IMR-90 (cell line): ENCODE measurements around the gene FAM229A. TPM values are rescaled to one million over a fixed set of nuclear protein-coding genes. Genes with fewer than 3 reads are reported as not detected.

Experiments used
- ATAC-seq: fragments of 200-7000 bp; cut with Tn5 transposase; 2 replicates; pipeline ENCODE4 v1.9.1; 2020; ENCODE audit warnings: low read depth, mild to moderate bottlenecking, moderate library complexity
- BruUV-seq: library from RNA; stranded (reverse); fragments of 400-500 nt; replicated peaks from 2 replicates; lab custom pipeline; 2021; lab: Mats Ljungman, UMichigan
- CTCF ChIA-PET: fragments of 300-600 bp; formaldehyde crosslinking; extraction: SDS; loops from one replicate; lab custom pipeline; 2021; ENCODE audit warnings: antibody characterized with exemption; lab: Yijun Ruan, JAX
- POLR2A ChIA-PET: fragments of 300-600 bp; sonication (Branson Sonifier 250); formaldehyde crosslinking; loops from one replicate; lab custom pipeline; 2022; ENCODE audit warnings: antibody characterized with exemption; ENCODE audit not compliant: unreplicated experiment; lab: Charles Lee
- DNase-seq: peaks from one replicate; pipeline ENCODE4 v3.0.0; 2013
- H2AFZ ChIP-seq: replicated peaks from 2 replicates; pipeline ENCODE3; 2013; ENCODE audit warnings: low read length, mild to moderate bottlenecking; ENCODE audit not compliant: poor library complexity
- H2AK5ac ChIP-seq: 2 replicates; pipeline ENCODE4 v1.6.1; 2013; ENCODE audit warnings: low read depth, low read length, inconsistent platforms
- H2AK9ac ChIP-seq: replicated peaks from 2 replicates; pipeline ENCODE3; 2013; ENCODE audit warnings: mild to moderate bottlenecking, low read depth, low read length, moderate library complexity; ENCODE audit not compliant: poor library complexity
- H2BK120ac ChIP-seq: 2 replicates; pipeline ENCODE4 v1.6.1; 2013; ENCODE audit warnings: low read depth, low read length, inconsistent platforms
- H2BK15ac ChIP-seq: 3 replicates; pipeline ENCODE4 v1.6.1; 2013; ENCODE audit warnings: low read depth, low read length, inconsistent platforms
- H2BK20ac ChIP-seq: 2 replicates; pipeline ENCODE4 v1.6.1; 2013; ENCODE audit warnings: low read depth, mild to moderate bottlenecking, inconsistent platforms, low read length, moderate library complexity
- H2BK5ac ChIP-seq: 2 replicates; pipeline ENCODE4 v1.6.1; 2013; ENCODE audit warnings: mild to moderate bottlenecking, low read depth, low read length, inconsistent platforms; ENCODE audit not compliant: poor library complexity, severe bottlenecking
- H3K14ac ChIP-seq: replicated peaks from 2 replicates; pipeline ENCODE4 v1.6.1; 2013; ENCODE audit warnings: low read depth, low read length, inconsistent platforms
- H3K18ac ChIP-seq: 2 replicates; pipeline ENCODE4 v1.6.1; 2013; ENCODE audit warnings: low read depth, low read length, control low read depth
- H3K23ac ChIP-seq: 2 replicates; pipeline ENCODE4 v1.6.1; 2013; ENCODE audit warnings: low read depth, low read length, inconsistent platforms
- H3K27ac ChIP-seq: 2 replicates; pipeline ENCODE4 v1.5.1; 2013; ENCODE audit warnings: mild to moderate bottlenecking, control low read depth, low read length; ENCODE audit not compliant: insufficient read depth
- H3K27me3 ChIP-seq: 2 replicates; pipeline ENCODE4 v1.6.1; 2013; ENCODE audit warnings: low read length; ENCODE audit not compliant: control insufficient read depth, insufficient read depth
- H3K36me3 ChIP-seq: 2 replicates; pipeline ENCODE4 v1.6.1; 2013; ENCODE audit warnings: low read length, mixed read lengths; ENCODE audit not compliant: control insufficient read depth, insufficient read depth
- H3K4ac ChIP-seq: 2 replicates; pipeline ENCODE4 v1.6.1; 2013; ENCODE audit warnings: low read depth, low read length, inconsistent platforms
- H3K4me1 ChIP-seq: 2 replicates; pipeline ENCODE4 v1.6.1; 2013; ENCODE audit warnings: low read length, mixed read lengths; ENCODE audit not compliant: control insufficient read depth, insufficient read depth
- H3K4me2 ChIP-seq: 2 replicates; pipeline ENCODE4 v1.6.1; 2013; ENCODE audit warnings: low read depth, mild to moderate bottlenecking, control low read depth, low read length, moderate library complexity
- H3K4me3 ChIP-seq: 2 replicates; pipeline ENCODE4 v1.5.1; 2013; ENCODE audit warnings: low read depth, mild to moderate bottlenecking, control low read depth, low read length, moderate library complexity; ENCODE audit not compliant: insufficient read depth
- H3K56ac ChIP-seq: 2 replicates; pipeline ENCODE4 v1.6.1; 2013; ENCODE audit warnings: low read length, inconsistent platforms; ENCODE audit not compliant: insufficient read depth; ENCODE audit errors: extremely low read depth
- H3K79me1 ChIP-seq, 2 experiments: 2 replicates each; pipeline ENCODE4 v1.6.1; 2013; ENCODE audit warnings: low read length in 2 of 2, inconsistent platforms in 1 of 2, low read depth in 1 of 2
- H3K9ac ChIP-seq: 2 replicates; pipeline ENCODE4 v1.6.1; 2013; ENCODE audit warnings: low read depth, low read length, control low read depth
- H3K9me1 ChIP-seq: 2 replicates; pipeline ENCODE4 v1.6.1; 2013; ENCODE audit warnings: low read length, inconsistent platforms; ENCODE audit not compliant: insufficient read depth
- H3K9me3 ChIP-seq: 2 replicates; pipeline ENCODE4 v1.6.1; 2013; ENCODE audit warnings: low read length; ENCODE audit not compliant: control insufficient read depth, insufficient read depth
- H4K20me1 ChIP-seq: 2 replicates; pipeline ENCODE4 v1.6.1; 2013; ENCODE audit warnings: low read length, inconsistent platforms; ENCODE audit not compliant: insufficient read depth
- H4K5ac ChIP-seq: 2 replicates; pipeline ENCODE4 v1.6.1; 2013; ENCODE audit warnings: mild to moderate bottlenecking, low read depth, low read length, control low read depth
- H4K8ac ChIP-seq, 2 experiments: 2 replicates each; pipeline ENCODE4 v1.6.1; 2013; ENCODE audit warnings: low read depth in 2 of 2, low read length in 2 of 2, control low read depth in 1 of 2, inconsistent platforms in 1 of 2
- H4K91ac ChIP-seq: 2 replicates; pipeline ENCODE4 v1.6.1; 2013; ENCODE audit warnings: low read depth, low read length, inconsistent platforms; ENCODE audit not compliant: insufficient read depth
- CHD1 ChIP-seq: IDR thresholded peaks from 2 replicates; pipeline ENCODE4 v1.6.1; 2012; ENCODE audit warnings: low read depth, low read length, improper control_type of control experiment
- CTCF ChIP-seq: conservative IDR thresholded peaks from 2 replicates; pipeline ENCODE4 v1.5.1; 2012; ENCODE audit warnings: mild to moderate bottlenecking, low read depth, low read length, improper control_type of control experiment
- FOS ChIP-seq: fragments of 150-350 bp; IDR thresholded peaks from 2 replicates; pipeline ENCODE4 v1.6.1; 2016; ENCODE audit warnings: low read depth, low read length
- NFE2L2 ChIP-seq: fragments of 150-350 bp; IDR thresholded peaks from 2 replicates; pipeline ENCODE4 v1.6.1; 2016; ENCODE audit warnings: low read depth, mild to moderate bottlenecking, low read length
- POLR2A ChIP-seq: IDR thresholded peaks from 2 replicates; pipeline ENCODE4 v1.6.1; 2012; ENCODE audit warnings: mild to moderate bottlenecking, low read depth, low read length
- RCOR1 ChIP-seq: IDR thresholded peaks from 2 replicates; pipeline ENCODE4 v1.6.1; 2012; ENCODE audit warnings: mild to moderate bottlenecking, low read length, improper control_type of control experiment; ENCODE audit not compliant: insufficient replicate concordance
- RFX5 ChIP-seq: IDR thresholded peaks from 2 replicates; pipeline ENCODE4 v1.8.0; 2012; ENCODE audit warnings: low read depth, mild to moderate bottlenecking, low read length, moderate library complexity
- SMC3 ChIP-seq: fragments of 150-350 bp; IDR thresholded peaks from 2 replicates; pipeline ENCODE4 v1.6.1; 2016; ENCODE audit warnings: low read depth, mild to moderate bottlenecking, antibody characterized with exemption, low read length, moderate library complexity
- WGBS, 2 experiments: methylation state at CpG; one replicate each; pipeline versions ENCODE4 v1.1.5 to v1.1.7; 2013; ENCODE audit warnings: missing lambda C conversion rate in 2 of 2; ENCODE audit not compliant: insufficient read length in 1 of 2; ENCODE audit errors: extremely low coverage in 2 of 2; 5-methylcytosine and 5-hydroxymethylcytosine counted together
- dilution Hi-C: fragments of 300-500 bp; cut with HindIII; formaldehyde crosslinking; loops from one replicate; pipeline ENCODE4 v1.14.3; 2018; ENCODE audit warnings: low sequenced_read_pairs; ENCODE audit not compliant: unreplicated experiment
- in situ Hi-C: fragments of 300-500 bp; cut with MboI; formaldehyde crosslinking; loops from 3 replicates; pipeline ENCODE4 v1.14.3; 2019; ENCODE audit warnings: low sequenced_read_pairs, inconsistent platforms, mixed read lengths
- intact Hi-C: fragments of 100-400 bp; cut with micrococcal nuclease; formaldehyde crosslinking; loops from 2 replicates; pipeline ENCODE4 v1.10.0; 2022
- polyA plus RNA-seq, 3 experiments: library from polyadenylated mRNA; depleted of rRNA; stranded (reverse); fragments of >200 nt; gene quantifications; 2 replicates each; pipeline ENCODE4 v1.2.3, GENCODE V29; 2012; ENCODE audit warnings: low replicate concordance in 1 of 3
- total RNA-seq: library from RNA; depleted of rRNA; stranded (reverse); fragments of >200 nt; gene quantifications from 2 replicates; pipeline ENCODE4 v1.2.3, GENCODE V29; 2012

FAM229A gene
- total and polyA plus RNA-seq, 2 of the 4 experiments (the other 2 are of a cell fraction): 0.36 to 4.3 TPM

- ATAC-seq (peak; percentile 71), DNase-seq (no peak)
- in situ Hi-C loops (loop anchor here (10.0 kb wide), 1 partner anchor 107 kb away; no protein-coding TSS in a partner anchor), intact Hi-C loops (no loop called here), dilution Hi-C loops (no loop called here)
- H3K79me1 ChIP-seq: peaks cover 16 to 58% of the 10 kb centered on the region in 2 experiments
- no peak overlapping the region for H3K9ac ChIP-seq
- no peak overlapping the region for H3K56ac ChIP-seq
- no peaks in the 10 kb centered on the region for H3K9me3 ChIP-seq
- no peak for TF ChIP-seq POLR2A
- no peak for TF ChIP-seq SMC3
- no peak for TF ChIP-seq CHD1
- TF ChIP-seq FOS: no peak
- no peak for TF ChIP-seq RCOR1
- TF ChIP-seq NFE2L2: no peak
- no peak for TF ChIP-seq CTCF
- TF ChIP-seq RFX5: no peak
- H3K4me1 ChIP-seq: peaks cover 4% of the 10 kb centered on the region
- no peak overlapping the region for H2AK9ac ChIP-seq
- H2BK5ac ChIP-seq: no peak overlapping the region
- no peaks in the 10 kb centered on the region; the same call in 1 of the 2 replicates for H4K20me1 ChIP-seq
- H2BK120ac ChIP-seq: no peak overlapping the region
- POLR2A ChIA-PET: no interaction called here
- CTCF ChIA-PET: interaction anchor here (0.7 to 1.0 kb wide), 2 partner anchors 73 to 351 kb away, joined by 4 read pairs; no protein-coding TSS in a partner anchor
- H3K27ac ChIP-seq: peak overlapping the region; percentile 11; the same call in 1 of the 2 replicates
- no TSS peak for BruUV-seq
- no peak overlapping the region for H2AK5ac ChIP-seq
- no peaks in the 10 kb centered on the region for H3K27me3 ChIP-seq
- peak overlapping the region; percentile 54 for H2AFZ ChIP-seq
- no peak overlapping the region for H3K4me3 ChIP-seq
- no peak overlapping the region for H4K91ac ChIP-seq
- peak overlapping the region; percentile 44 for H3K14ac ChIP-seq
- no peak overlapping the region for H2BK20ac ChIP-seq
- peaks cover 36% of the 10 kb centered on the region for H3K36me3 ChIP-seq
- H4K8ac ChIP-seq: peak overlapping the region in 1 of 2 experiments; percentile 7; a peak in 1 of 4 replicates
- H3K4ac ChIP-seq: no peak overlapping the region
- peaks cover 5% of the 10 kb centered on the region; the same call in 1 of the 2 replicates for H3K9me1 ChIP-seq
- H3K18ac ChIP-seq: no peak overlapping the region
- no peak overlapping the region for H3K4me2 ChIP-seq
- no CpG with 5 or more reads among the region's 5 CpGs for WGBS, 2 experiments
- no peak overlapping the region for H3K23ac ChIP-seq
- H4K5ac ChIP-seq: no peak overlapping the region
- H2BK15ac ChIP-seq: no peak overlapping the region
These were observed 40.5 kb downstream of the FAM229A start for GRCh38 chr1:32321712-32322291.
